Measurements from ENCODE around the gene EXOC5. TPM values are rescaled to one million over a fixed set of nuclear protein-coding genes. Genes with fewer than 3 reads are reported as not detected.
"Not testable (repeated sequence)": the region's sequence is repeated elsewhere in the genome, so short reads cannot be mapped to it uniquely, and the experiment has no call there.

The EXOC5 gene
- total RNA-seq, 2 experiments from 2014 or later = 66.5 to 80.2 TPM

DNA sequence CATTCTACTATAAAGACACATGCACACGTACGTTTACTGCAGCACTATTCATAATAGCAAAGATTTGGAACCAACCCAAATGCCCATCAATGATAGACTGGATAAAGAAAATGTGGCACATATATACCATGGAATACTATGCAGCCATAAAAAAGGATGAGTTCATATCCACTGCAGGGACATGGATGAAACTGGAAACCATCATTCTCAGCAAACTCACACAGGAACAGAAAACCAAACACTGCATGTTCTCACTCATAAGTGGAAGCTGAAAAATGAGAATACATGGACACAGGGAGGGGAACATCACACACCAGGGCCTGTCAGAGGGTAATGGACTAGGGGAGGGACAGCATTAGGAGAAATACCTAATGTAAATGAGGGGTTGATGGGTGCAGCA lies 10.5 kb downstream of the EXOC5 start:
- CTCF ChIA-PET, ATAC-seq: not testable (repeated sequence)

GRCh38 chr14:57254884-57255283 lies 13.8 kb downstream of the EXOC5 start:
- ChIA-PET CTCF (no interaction called here), POLR2A (no interaction called here)
- peaks cover 37% of the 10 kb centered on the region for H3K4me1 Mint-ChIP-seq
- no peak overlapping the region for H3K27ac Mint-ChIP-seq
- no peak for ATAC-seq
- no peaks in the 10 kb centered on the region for H3K27me3 Mint-ChIP-seq
- no peak overlapping the region for H3K4me3 Mint-ChIP-seq
- intact Hi-C loops (cut with DNase I, micrococcal nuclease) = no loop called here
- DNase-seq = no peak
- H3K9me3 Mint-ChIP-seq (ENCODE audit: low read depth) = peaks cover 1% of the 10 kb centered on the region
- H3K36me3 Mint-ChIP-seq (ENCODE audit: low read depth) = peaks cover 43% of the 10 kb centered on the region

More for the DNA sequence above, 10.5 kb downstream of the EXOC5 start:
- POLR2A ChIA-PET; DNase-seq; H3K27ac Mint-ChIP-seq; H3K27me3 Mint-ChIP-seq; H3K4me3 Mint-ChIP-seq; intact Hi-C loops (cut with DNase I, micrococcal nuclease); H3K9me3 Mint-ChIP-seq (ENCODE audit: low read depth): not testable (repeated sequence)
- Mint-ChIP-seq H3K4me1 (peaks cover 41% of the 10 kb centered on the region), H3K36me3 (ENCODE audit: low read depth) (peaks cover 43% of the 10 kb centered on the region)

GRCh38 chr14:57246933-57247657 lies 21.6 kb downstream of the EXOC5 start:
- Mint-ChIP-seq H3K27me3 (no peaks in the 10 kb centered on the region), H3K4me3 (no peak overlapping the region), H3K36me3 (ENCODE audit: low read depth) (peaks cover 3% of the 10 kb centered on the region), H3K27ac (no peak overlapping the region), H3K4me1 (peaks cover 11% of the 10 kb centered on the region), H3K9me3 (ENCODE audit: low read depth) (no peaks in the 10 kb centered on the region)
- intact Hi-C loops (cut with DNase I, micrococcal nuclease) = no loop called here
- DNase-seq = no peak
- POLR2A ChIA-PET = no interaction called here
- CTCF ChIA-PET = no interaction called here
- no peak for ATAC-seq

- no peak for ATAC-seq
- ChIA-PET CTCF (interaction anchor here (1.4 to 1.7 kb wide), 2 partner anchors 20 to 22 kb away, joined by 3 to 4 read pairs; partner anchors contain the start of genes AP5M1 and EXOC5), POLR2A (no interaction called here)
- Mint-ChIP-seq H3K4me1 (peaks cover 4% of the 10 kb centered on the region), H3K9me3 (ENCODE audit: low read depth) (no peaks in the 10 kb centered on the region), H3K27me3 (no peaks in the 10 kb centered on the region), H3K27ac (no peak overlapping the region), H3K36me3 (ENCODE audit: low read depth) (peaks cover 8% of the 10 kb centered on the region), H3K4me3 (no peak overlapping the region)
- intact Hi-C loops (cut with DNase I, micrococcal nuclease) = no loop called here
- DNase-seq = no peak
Measured at GRCh38 chr14:57245941-57246340, 22.8 kb downstream of the EXOC5 start.

DNA sequence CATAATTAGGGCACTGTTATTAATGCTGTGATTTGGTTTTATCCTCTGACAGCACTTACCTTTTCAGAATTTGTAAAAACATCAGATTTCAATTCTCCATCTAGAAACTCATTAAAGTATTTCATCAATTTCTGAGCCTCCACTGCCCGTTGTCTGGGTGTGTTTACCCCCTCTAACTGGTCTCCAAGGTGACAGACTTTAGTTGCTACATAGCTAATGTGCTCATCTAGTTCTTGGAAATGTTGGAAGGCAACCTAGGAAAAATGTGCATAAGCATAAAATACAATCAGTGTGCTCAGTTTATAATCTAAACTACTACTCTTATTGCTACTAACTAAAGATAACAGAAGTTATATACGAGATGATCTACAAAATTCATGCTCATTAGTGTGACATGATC lies 24.6 kb downstream of the EXOC5 start:
- DNase-seq (no peak), ATAC-seq (no peak)
- H3K9me3 Mint-ChIP-seq (ENCODE audit: low read depth) = no peaks in the 10 kb centered on the region
- peaks cover 12% of the 10 kb centered on the region for H3K36me3 Mint-ChIP-seq (ENCODE audit: low read depth)
- intact Hi-C loops (cut with DNase I, micrococcal nuclease) = no loop called here
- no peak overlapping the region for H3K27ac Mint-ChIP-seq
- no peak overlapping the region for H3K4me3 Mint-ChIP-seq
- no peaks in the 10 kb centered on the region for H3K4me1 Mint-ChIP-seq
- no peaks in the 10 kb centered on the region for H3K27me3 Mint-ChIP-seq
- ChIA-PET POLR2A (no interaction called here), CTCF (interaction anchor here (1.6 kb wide), 1 partner anchor 78 kb away, joined by 3 read pairs; no protein-coding TSS in a partner anchor)

GRCh38 chr14:57243320-57243719 lies 25.4 kb downstream of the EXOC5 start:
- ChIA-PET POLR2A (no interaction called here), CTCF (interaction anchor here (0.5 to 1.6 kb wide), 2 partner anchors 79 to 138 kb away, joined by 3 read pairs; no protein-coding TSS in a partner anchor)
- Mint-ChIP-seq H3K4me1 (no peaks in the 10 kb centered on the region), H3K4me3 (no peak overlapping the region), H3K27me3 (no peaks in the 10 kb centered on the region), H3K36me3 (ENCODE audit: low read depth) (peaks cover 14% of the 10 kb centered on the region), H3K9me3 (ENCODE audit: low read depth) (no peaks in the 10 kb centered on the region), H3K27ac (no peak overlapping the region)
- intact Hi-C loops (cut with DNase I, micrococcal nuclease) = no loop called here
- ATAC-seq (no peak), DNase-seq (no peak)

DNA sequence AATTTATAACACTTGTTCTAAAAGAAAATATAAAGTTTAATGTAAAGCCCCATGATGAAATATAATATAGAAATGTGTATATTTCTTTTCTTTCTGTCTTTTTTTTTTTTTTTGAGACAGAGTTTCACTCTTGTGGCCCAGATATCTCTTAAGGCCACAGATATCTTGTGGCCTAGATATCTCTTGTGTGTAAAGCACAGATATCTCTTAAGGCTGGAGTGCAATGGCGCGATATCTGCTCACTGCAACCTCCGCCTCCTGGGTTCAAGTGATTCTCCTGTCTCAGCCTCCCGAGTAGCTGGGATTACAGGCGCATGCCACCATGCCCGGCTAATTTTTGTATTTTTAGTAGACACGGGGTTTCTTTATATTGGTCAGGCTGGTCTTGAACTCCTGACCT lies 28.6 kb downstream of the EXOC5 start:
- POLR2A ChIA-PET; H3K9me3 Mint-ChIP-seq (ENCODE audit: low read depth); intact Hi-C loops (cut with DNase I, micrococcal nuclease); ATAC-seq; DNase-seq; H3K4me3 Mint-ChIP-seq; H3K27me3 Mint-ChIP-seq; H3K4me1 Mint-ChIP-seq; H3K27ac Mint-ChIP-seq: not testable (repeated sequence)
- H3K36me3 Mint-ChIP-seq (ENCODE audit: low read depth) = peaks cover 18% of the 10 kb centered on the region
- CTCF ChIA-PET = interaction anchor here (1.1 kb wide), 1 partner anchor 11 kb away, joined by 3 read pairs; no protein-coding TSS in a partner anchor

GRCh38 chr14:57232006-57232405 lies 36.7 kb downstream of the EXOC5 start:
- H3K27ac Mint-ChIP-seq = no peak overlapping the region
- ChIA-PET CTCF (interaction anchor here (0.7 kb wide), 1 partner anchor 743 kb away, joined by 3 read pairs; no protein-coding TSS in a partner anchor), POLR2A (no interaction called here)
- peaks cover 5% of the 10 kb centered on the region for H3K4me1 Mint-ChIP-seq
- peaks cover 4% of the 10 kb centered on the region for H3K9me3 Mint-ChIP-seq (ENCODE audit: low read depth)
- peaks cover 46% of the 10 kb centered on the region for H3K36me3 Mint-ChIP-seq (ENCODE audit: low read depth)
- H3K27me3 Mint-ChIP-seq = no peaks in the 10 kb centered on the region
- DNase-seq (no peak), ATAC-seq (no peak)
- H3K4me3 Mint-ChIP-seq = no peak overlapping the region
- intact Hi-C loops (cut with DNase I, micrococcal nuclease) = no loop called here

- POLR2A ChIA-PET; CTCF ChIA-PET; H3K27ac Mint-ChIP-seq; H3K4me1 Mint-ChIP-seq; DNase-seq; ATAC-seq; intact Hi-C loops (cut with DNase I, micrococcal nuclease); H3K9me3 Mint-ChIP-seq (ENCODE audit: low read depth); H3K4me3 Mint-ChIP-seq; H3K27me3 Mint-ChIP-seq: not testable (repeated sequence)
- H3K36me3 Mint-ChIP-seq (ENCODE audit: low read depth) = peaks cover 47% of the 10 kb centered on the region
Measured at GRCh38 chr14:57228320-57228719, 40.4 kb downstream of the EXOC5 start.

- CTCF ChIA-PET = no interaction called here
- H3K36me3 Mint-ChIP-seq (ENCODE audit: low read depth) = peaks cover 44% of the 10 kb centered on the region
- peaks cover 8% of the 10 kb centered on the region for H3K4me1 Mint-ChIP-seq
- POLR2A ChIA-PET = no interaction called here
- DNase-seq (no peak), ATAC-seq (no peak)
- intact Hi-C loops (cut with DNase I, micrococcal nuclease) = no loop called here
- no peak overlapping the region for H3K27ac Mint-ChIP-seq
- peaks cover 4% of the 10 kb centered on the region for H3K9me3 Mint-ChIP-seq (ENCODE audit: low read depth)
- H3K27me3 Mint-ChIP-seq = no peaks in the 10 kb centered on the region
- no peak overlapping the region for H3K4me3 Mint-ChIP-seq
Measured at GRCh38 chr14:57227083-57227482, 41.6 kb downstream of the EXOC5 start.

- Mint-ChIP-seq H3K4me3 (no peak overlapping the region), H3K27me3 (no peaks in the 10 kb centered on the region), H3K27ac (no peak overlapping the region), H3K9me3 (ENCODE audit: low read depth) (no peaks in the 10 kb centered on the region), H3K4me1 (peaks cover 2% of the 10 kb centered on the region), H3K36me3 (ENCODE audit: low read depth) (peaks cover 25% of the 10 kb centered on the region)
- POLR2A ChIA-PET = no interaction called here
- CTCF ChIA-PET = interaction anchor here (1.1 kb wide), 1 partner anchor 69 kb away, joined by 3 read pairs; no protein-coding TSS in a partner anchor
- intact Hi-C loops (cut with DNase I, micrococcal nuclease) = no loop called here
- DNase-seq (no peak), ATAC-seq (no peak)
Measured at GRCh38 chr14:57221931-57222330, 46.8 kb downstream of the EXOC5 start.

- no peak for ATAC-seq
- Mint-ChIP-seq H3K27ac (no peak overlapping the region), H3K36me3 (ENCODE audit: low read depth) (peaks cover 46% of the 10 kb centered on the region), H3K9me3 (ENCODE audit: low read depth) (no peaks in the 10 kb centered on the region), H3K4me3 (no peak overlapping the region), H3K4me1 (no peaks in the 10 kb centered on the region), H3K27me3 (no peaks in the 10 kb centered on the region)
- ChIA-PET POLR2A (no interaction called here), CTCF (no interaction called here)
- no peak for DNase-seq
- intact Hi-C loops (cut with DNase I, micrococcal nuclease) = no loop called here
Measured at GRCh38 chr14:57212919-57213318, 55.8 kb downstream of the EXOC5 start.
